GM19025 (cell line): ENCODE measurements around the gene SPIRE1.
"Not testable (repeated sequence)": the region's sequence is repeated elsewhere in the genome, so short reads cannot be mapped to it uniquely, and the experiment has no call there.

Source experiments
- ATAC-seq: cut with Tn5 transposase; IDR thresholded peaks from one replicate; pipeline ENCODE4 v1.9.1; 2021; ENCODE audit warnings: mild to moderate bottlenecking, low read depth, moderate library complexity; ENCODE audit not compliant: unreplicated experiment

The SPIRE1 gene

GRCh38 chr18:12651651-12652050 is 6.3 kb downstream of the SPIRE1 start:
- ATAC-seq, result no peak

GRCh38 chr18:12647773-12648172 is 10.1 kb downstream of the SPIRE1 start:
- no peak for ATAC-seq

- no peak for ATAC-seq
Observed at GRCh38 chr18:12645751-12646203, 12.1 kb downstream of the SPIRE1 start.

- no peak for ATAC-seq
Observed at GRCh38 chr18:12645254-12645653, 12.7 kb downstream of the SPIRE1 start.

GRCh38 chr18:12643756-12644155 is 14.2 kb downstream of the SPIRE1 start:
- ATAC-seq, result not testable (repeated sequence)

GRCh38 chr18:12640881-12641200 is 17.1 kb downstream of the SPIRE1 start:
- ATAC-seq, result no peak

GRCh38 chr18:12639990-12640880 is 17.7 kb downstream of the SPIRE1 start:
- no peak for ATAC-seq

- no peak for ATAC-seq
Observed at GRCh38 chr18:12638644-12639124, 19.2 kb downstream of the SPIRE1 start.

- no peak for ATAC-seq
Observed at GRCh38 chr18:12637901-12638643, 19.8 kb downstream of the SPIRE1 start.

- no peak for ATAC-seq
Observed at GRCh38 chr18:12637393-12637792, 20.5 kb downstream of the SPIRE1 start.

- no peak for ATAC-seq
Observed at GRCh38 chr18:12631831-12632477, 26.0 kb downstream of the SPIRE1 start.

GRCh38 chr18:12630136-12630535 is 27.8 kb downstream of the SPIRE1 start:
- no peak for ATAC-seq

GRCh38 chr18:12628706-12629702 is 28.9 kb downstream of the SPIRE1 start:
- ATAC-seq, result no peak

GRCh38 chr18:12627199-12627598 is 30.7 kb downstream of the SPIRE1 start:
- not testable (repeated sequence) for ATAC-seq

GRCh38 chr18:12625241-12625640 is 32.7 kb downstream of the SPIRE1 start:
- no peak for ATAC-seq

- no peak for ATAC-seq
Observed at GRCh38 chr18:12621742-12622306, 36.1 kb downstream of the SPIRE1 start.

GRCh38 chr18:12615748-12616147 is 42.2 kb downstream of the SPIRE1 start:
- ATAC-seq, result no peak

GRCh38 chr18:12608301-12608700 is 49.6 kb downstream of the SPIRE1 start:
- no peak for ATAC-seq

GRCh38 chr18:12606592-12607315 is 51.2 kb downstream of the SPIRE1 start:
- no peak for ATAC-seq
